HEK293 (cell line): ENCODE data around the gene LRP1B.

ENCODE experiments used
- CTCF ChIA-PET: fragments of 350-600 bp; formaldehyde crosslinking; extraction: SDS; loops from one replicate; lab custom pipeline; 2021; ENCODE audit warnings: antibody characterized with exemption; lab: Yijun Ruan, JAX
- POLR2A ChIA-PET: fragments of 300-600 bp; formaldehyde crosslinking; extraction: SDS; loops from one replicate; lab custom pipeline; 2020; ENCODE audit warnings: antibody characterized with exemption, inconsistent platforms; lab: Yijun Ruan, JAX
- H3K27ac ChIP-seq: fragments of 200-500 bp; sonication (Bioruptor generic); 2 replicates; pipeline ENCODE4 v1.5.1; 2014; ENCODE audit warnings: low read depth, low read length, control low read depth, inconsistent platforms; ENCODE audit errors: extremely low read depth
- H3K36me3 ChIP-seq, 2 experiments: fragments of 200-500 bp in 1 of 2; sonication (Bioruptor generic) in 1 of 2; 1 replicate in 1 of 2; 2 replicates in 1 of 2; pipeline ENCODE4 v1.5.1; 2014 to 2017; ENCODE audit warnings: inconsistent platforms in 2 of 2, low read length in 2 of 2; ENCODE audit not compliant: control insufficient read depth in 2 of 2, insufficient read depth in 1 of 2
- H3K4me1 ChIP-seq: fragments of 200-500 bp; sonication (Bioruptor generic); 2 replicates; pipeline ENCODE4 v1.5.1; 2014; ENCODE audit warnings: mild to moderate bottlenecking, low read length, inconsistent platforms; ENCODE audit not compliant: control insufficient read depth, insufficient read depth
- H3K4me3 ChIP-seq: 2 replicates; pipeline ENCODE4 v1.5.1; 2011; ENCODE audit warnings: low read depth, mild to moderate bottlenecking, control low read depth, low read length, moderate library complexity
- H3K9me3 ChIP-seq: fragments of 200-500 bp; sonication (Bioruptor generic); 2 replicates; pipeline ENCODE4 v1.5.1; 2014; ENCODE audit warnings: low read depth, low read length, inconsistent platforms; ENCODE audit not compliant: control insufficient read depth, insufficient read depth
- AEBP2 ChIP-seq: fragments of 450-650 bp; formaldehyde crosslinking; IDR thresholded peaks from 2 replicates; pipeline ENCODE4 v1.5.1; 2016; ENCODE audit warnings: missing biosample characterization, missing genetic modification characterization, borderline replicate concordance
- KLF1 ChIP-seq: fragments of 450-650 bp; formaldehyde crosslinking; IDR thresholded peaks from 2 replicates; pipeline ENCODE4 v1.5.1; 2016; ENCODE audit warnings: missing biosample characterization, missing genetic modification characterization
- KLF7 ChIP-seq: fragments of 450-650 bp; formaldehyde crosslinking; IDR thresholded peaks from 2 replicates; pipeline ENCODE4 v1.5.1; 2016; ENCODE audit warnings: missing biosample characterization, missing genetic modification characterization, borderline replicate concordance
- OVOL3 ChIP-seq: fragments of 450-650 bp; formaldehyde crosslinking; IDR thresholded peaks from 2 replicates; pipeline ENCODE4 v1.5.1; 2016; ENCODE audit warnings: missing biosample characterization, missing genetic modification characterization
- PRDM10 ChIP-seq: fragments of 450-650 bp; formaldehyde crosslinking; IDR thresholded peaks from 2 replicates; pipeline ENCODE4 v1.5.1; 2016; ENCODE audit warnings: missing biosample characterization, missing genetic modification characterization
- WT1 ChIP-seq: fragments of 450-650 bp; formaldehyde crosslinking; IDR thresholded peaks from 2 replicates; pipeline ENCODE4 v1.5.1; 2016; ENCODE audit warnings: missing biosample characterization, missing genetic modification characterization
- YY1 ChIP-seq: fragments of 450-650 bp; formaldehyde crosslinking; IDR thresholded peaks from 2 replicates; pipeline ENCODE4 v1.5.1; 2018; ENCODE audit warnings: missing biosample characterization, missing genetic modification characterization
- ZBTB8A ChIP-seq: fragments of 450-650 bp; formaldehyde crosslinking; IDR thresholded peaks from 2 replicates; pipeline ENCODE4 v1.5.1; 2016; ENCODE audit warnings: missing biosample characterization, missing genetic modification characterization
- ZFP69B ChIP-seq: fragments of 450-650 bp; formaldehyde crosslinking; IDR thresholded peaks from 2 replicates; pipeline ENCODE4 v1.5.1; 2016; ENCODE audit warnings: missing biosample characterization, missing genetic modification characterization
- ZNF23 ChIP-seq: fragments of 450-650 bp; formaldehyde crosslinking; IDR thresholded peaks from 2 replicates; pipeline ENCODE4 v1.5.1; 2016; ENCODE audit warnings: missing biosample characterization, missing genetic modification characterization, borderline replicate concordance
- ZNF335 ChIP-seq: fragments of 450-650 bp; formaldehyde crosslinking; conservative IDR thresholded peaks from 2 replicates; pipeline ENCODE4 v1.5.1; 2016; ENCODE audit warnings: missing biosample characterization, missing genetic modification characterization
- ZNF416 ChIP-seq: fragments of 450-650 bp; formaldehyde crosslinking; IDR thresholded peaks from 2 replicates; pipeline ENCODE4 v1.5.1; 2016; ENCODE audit warnings: missing biosample characterization, missing genetic modification characterization
- ZNF48 ChIP-seq: fragments of 450-650 bp; formaldehyde crosslinking; IDR thresholded peaks from 2 replicates; pipeline ENCODE4 v1.5.1; 2016; ENCODE audit warnings: missing biosample characterization, missing genetic modification characterization
- ZNF514 ChIP-seq: fragments of 450-650 bp; formaldehyde crosslinking; IDR thresholded peaks from 2 replicates; pipeline ENCODE4 v1.5.1; 2016; ENCODE audit warnings: missing biosample characterization, missing genetic modification characterization
- ZNF530 ChIP-seq: fragments of 450-650 bp; formaldehyde crosslinking; IDR thresholded peaks from 2 replicates; pipeline ENCODE4 v1.5.1; 2016; ENCODE audit warnings: low read depth, missing biosample characterization, missing genetic modification characterization
- ZNF555 ChIP-seq: fragments of 450-650 bp; formaldehyde crosslinking; conservative IDR thresholded peaks from 2 replicates; pipeline ENCODE4 v1.5.1; 2017; ENCODE audit warnings: missing biosample characterization, mild to moderate bottlenecking, missing genetic modification characterization, inconsistent platforms
- ZNF561 ChIP-seq: fragments of 450-650 bp; IDR thresholded peaks from 2 replicates; pipeline ENCODE4 v1.5.1; 2018; ENCODE audit warnings: missing biosample characterization, missing genetic modification characterization, borderline replicate concordance
- ZNF580 ChIP-seq: fragments of 450-650 bp; formaldehyde crosslinking; IDR thresholded peaks from 2 replicates; pipeline ENCODE4 v1.5.1; 2016; ENCODE audit warnings: missing biosample characterization, missing genetic modification characterization
- ZNF621 ChIP-seq: fragments of 450-650 bp; formaldehyde crosslinking; IDR thresholded peaks from 2 replicates; pipeline ENCODE4 v1.5.1; 2017; ENCODE audit warnings: missing biosample characterization, missing genetic modification characterization
- ZNF626 ChIP-seq: fragments of 450-650 bp; sonication (Bioruptor Pico); formaldehyde crosslinking; IDR thresholded peaks from 2 replicates; pipeline ENCODE4 v1.5.1; 2018; ENCODE audit warnings: missing biosample characterization, missing genetic modification characterization, inconsistent platforms
- ZNF660 ChIP-seq: fragments of 450-650 bp; IDR thresholded peaks from 2 replicates; pipeline ENCODE4 v1.5.1; 2018; ENCODE audit warnings: missing biosample characterization, mild to moderate bottlenecking, missing genetic modification characterization
- ZNF791 ChIP-seq: fragments of 450-650 bp; formaldehyde crosslinking; IDR thresholded peaks from 2 replicates; pipeline ENCODE4 v1.5.1; 2016; ENCODE audit warnings: missing biosample characterization, missing genetic modification characterization
- ZSCAN23 ChIP-seq: fragments of 450-650 bp; formaldehyde crosslinking; IDR thresholded peaks from 2 replicates; pipeline ENCODE4 v1.5.1; 2016; ENCODE audit warnings: missing biosample characterization, missing genetic modification characterization
- TF ChIP-seq, protein P1 (sequence below): fragments of 450-650 bp; formaldehyde crosslinking; IDR thresholded peaks from 2 replicates; pipeline ENCODE4 v1.5.1; 2016; ENCODE audit warnings: missing biosample characterization, missing genetic modification characterization

The LRP1B gene

GRCh38 chr2:141109633-141110032 lies 1021.2 kb downstream of the LRP1B start:
- Histone ChIP-seq H3K4me1 (no peaks in the 10 kb centered on the region), H3K27ac (no peak overlapping the region), H3K36me3 (no peaks in the 10 kb centered on the region), H3K9me3 (no peaks in the 10 kb centered on the region), H3K4me3 (no peak overlapping the region)
- no peak for TF ChIP-seq PRDM10
- TF ChIP-seq OVOL3: no peak
- no peak for TF ChIP-seq ZBTB8A (tag by site-specific recombination)
- TF ChIP-seq ZNF48: no peak
- TF ChIP-seq YY1 (tag by site-specific recombination): no peak
- TF ChIP-seq ZNF555 (tag by site-specific recombination): no peak
- TF ChIP-seq KLF1 (tag by site-specific recombination): no peak
- no peak for TF ChIP-seq WT1
- POLR2A ChIA-PET: interaction anchor here (0.6 kb wide), 1 partner anchor 885 kb away, joined by 3 read pairs; no protein-coding TSS in a partner anchor
- CTCF ChIA-PET: interaction anchor here (0.5 to 0.6 kb wide), 5 partner anchors 35 to 203 kb away, joined by 3 to 6 read pairs (median 4); no protein-coding TSS in a partner anchor

GRCh38 chr2:141105763-141106162 lies 1025.1 kb downstream of the LRP1B start:
- TF ChIP-seq ZNF514 (no peak), ZNF561 (no peak)
- Histone ChIP-seq H3K9me3 (no peaks in the 10 kb centered on the region), H3K27ac (no peak overlapping the region), H3K4me1 (no peaks in the 10 kb centered on the region), H3K36me3 (no peaks in the 10 kb centered on the region), H3K4me3 (no peak overlapping the region)
- CTCF ChIA-PET: interaction anchor here (0.7 kb wide), 1 partner anchor 93 kb away, joined by 3 read pairs; no protein-coding TSS in a partner anchor
- POLR2A ChIA-PET: no interaction called here

GRCh38 chr2:141103216-141103615 lies 1027.6 kb downstream of the LRP1B start:
- Histone ChIP-seq H3K36me3 (no peaks in the 10 kb centered on the region), H3K4me1 (no peaks in the 10 kb centered on the region), H3K4me3 (no peak overlapping the region), H3K9me3 (no peaks in the 10 kb centered on the region), H3K27ac (no peak overlapping the region)
- CTCF ChIA-PET: interaction anchor here (0.5 kb wide), 1 partner anchor 526 kb away, joined by 3 read pairs; no protein-coding TSS in a partner anchor
- POLR2A ChIA-PET: interaction anchor here (0.6 kb wide), 1 partner anchor 53 kb away, joined by 5 read pairs; no protein-coding TSS in a partner anchor
- TF ChIP-seq ZNF621 (tag by site-specific recombination) (no peak), ZNF530 (no peak), AEBP2 (tag by site-specific recombination) (no peak), ZNF335 (no peak), ZNF580 (tag by site-specific recombination) (no peak), ZFP69B (tag by site-specific recombination) (no peak), ZSCAN23 (no peak), ZNF660 (tag by site-specific recombination) (no peak), ZNF791 (no peak), ZNF626 (tag by site-specific recombination) (no peak), ZNF23 (tag by site-specific recombination) (no peak), ZNF416 (tag by site-specific recombination) (no peak), KLF7 (no peak)
- TF ChIP-seq, protein P1, sequence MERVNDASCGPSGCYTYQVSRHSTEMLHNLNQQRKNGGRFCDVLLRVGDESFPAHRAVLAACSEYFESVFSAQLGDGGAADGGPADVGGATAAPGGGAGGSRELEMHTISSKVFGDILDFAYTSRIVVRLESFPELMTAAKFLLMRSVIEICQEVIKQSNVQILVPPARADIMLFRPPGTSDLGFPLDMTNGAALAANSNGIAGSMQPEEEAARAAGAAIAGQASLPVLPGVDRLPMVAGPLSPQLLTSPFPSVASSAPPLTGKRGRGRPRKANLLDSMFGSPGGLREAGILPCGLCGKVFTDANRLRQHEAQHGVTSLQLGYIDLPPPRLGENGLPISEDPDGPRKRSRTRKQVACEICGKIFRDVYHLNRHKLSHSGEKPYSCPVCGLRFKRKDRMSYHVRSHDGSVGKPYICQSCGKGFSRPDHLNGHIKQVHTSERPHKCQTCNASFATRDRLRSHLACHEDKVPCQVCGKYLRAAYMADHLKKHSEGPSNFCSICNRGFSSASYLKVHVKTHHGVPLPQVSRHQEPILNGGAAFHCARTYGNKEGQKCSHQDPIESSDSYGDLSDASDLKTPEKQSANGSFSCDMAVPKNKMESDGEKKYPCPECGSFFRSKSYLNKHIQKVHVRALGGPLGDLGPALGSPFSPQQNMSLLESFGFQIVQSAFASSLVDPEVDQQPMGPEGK (tag by site-specific recombination): no peak
